Measurements from ENCODE around the gene KRT40.

DNA sequence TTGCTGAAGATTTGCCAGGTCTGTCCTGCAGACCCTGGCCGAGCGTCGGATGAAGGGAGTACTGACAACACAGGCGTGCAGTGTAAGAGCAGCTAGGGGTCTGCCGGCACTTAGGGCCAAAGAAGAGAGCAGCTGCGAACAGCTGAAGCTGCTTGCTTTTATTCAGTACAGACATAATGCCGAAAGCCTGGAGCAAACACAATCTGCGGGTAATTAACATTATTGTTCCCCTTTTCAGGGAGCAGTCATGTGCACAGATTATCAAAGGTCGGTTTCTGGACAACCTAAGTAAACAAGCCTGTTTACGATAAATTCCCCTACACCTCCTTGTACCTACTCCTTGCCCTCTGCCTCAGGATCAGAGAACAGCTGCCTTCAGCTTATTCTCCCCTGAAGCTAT, 34.7 kb downstream of the KRT40 start:
- TF ChIP-seq, protein P1, sequence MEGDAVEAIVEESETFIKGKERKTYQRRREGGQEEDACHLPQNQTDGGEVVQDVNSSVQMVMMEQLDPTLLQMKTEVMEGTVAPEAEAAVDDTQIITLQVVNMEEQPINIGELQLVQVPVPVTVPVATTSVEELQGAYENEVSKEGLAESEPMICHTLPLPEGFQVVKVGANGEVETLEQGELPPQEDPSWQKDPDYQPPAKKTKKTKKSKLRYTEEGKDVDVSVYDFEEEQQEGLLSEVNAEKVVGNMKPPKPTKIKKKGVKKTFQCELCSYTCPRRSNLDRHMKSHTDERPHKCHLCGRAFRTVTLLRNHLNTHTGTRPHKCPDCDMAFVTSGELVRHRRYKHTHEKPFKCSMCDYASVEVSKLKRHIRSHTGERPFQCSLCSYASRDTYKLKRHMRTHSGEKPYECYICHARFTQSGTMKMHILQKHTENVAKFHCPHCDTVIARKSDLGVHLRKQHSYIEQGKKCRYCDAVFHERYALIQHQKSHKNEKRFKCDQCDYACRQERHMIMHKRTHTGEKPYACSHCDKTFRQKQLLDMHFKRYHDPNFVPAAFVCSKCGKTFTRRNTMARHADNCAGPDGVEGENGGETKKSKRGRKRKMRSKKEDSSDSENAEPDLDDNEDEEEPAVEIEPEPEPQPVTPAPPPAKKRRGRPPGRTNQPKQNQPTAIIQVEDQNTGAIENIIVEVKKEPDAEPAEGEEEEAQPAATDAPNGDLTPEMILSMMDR (conservative IDR thresholded peaks at IDR 0.05): no peak
- TF ChIP-seq EZH2 (IDR thresholded peaks at IDR 0.05; ENCODE audit: low read depth): no peak
